Measurements from ENCODE around the gene KRTAP4-2.
"Not testable (repeated sequence)": the region's sequence is repeated elsewhere in the genome, so short reads cannot be mapped to it uniquely, and the experiment has no call there.

Gene KRTAP4-2

GRCh38 chr17:41160648-41161047 is 17.4 kb downstream of the KRTAP4-2 start, which contains the start of gene KRTAP4-4:
Gene KRTAP4-4 (minus strand): TSS chr17:41160748. CDS start chr17:41160691, 57 bp downstream.
- DNase-seq (ENCODE audit: low read depth) = no peak

- not testable (repeated sequence) for DNase-seq (ENCODE audit: low read depth)
Observed at GRCh38 chr17:41160190-41160589, 17.8 kb downstream of the KRTAP4-2 start.

- DNase-seq (ENCODE audit: low read depth) = no peak
Observed at GRCh38 chr17:41153856-41154255, 24.2 kb downstream of the KRTAP4-2 start.

GRCh38 chr17:41151525-41151924 is 26.5 kb downstream of the KRTAP4-2 start:
- DNase-seq (ENCODE audit: low read depth) = no peak

GRCh38 chr17:41150026-41150425 is 28.0 kb downstream of the KRTAP4-2 start:
- DNase-seq (ENCODE audit: low read depth) = no peak

- DNase-seq (ENCODE audit: low read depth) = no peak
Observed at GRCh38 chr17:41149652-41149985, 28.4 kb downstream of the KRTAP4-2 start, which contains the start of gene KRTAP4-5. Gene KRTAP4-5 (minus strand): TSS chr17:41149825. CDS start chr17:41149767, 58 bp downstream.

- DNase-seq (ENCODE audit: low read depth) = not testable (repeated sequence)
Observed at GRCh38 chr17:41148971-41149651, 28.9 kb downstream of the KRTAP4-2 start.

GRCh38 chr17:41147531-41148204 is 30.4 kb downstream of the KRTAP4-2 start:
- DNase-seq (ENCODE audit: low read depth) = no peak

GRCh38 chr17:41145261-41145660 is 32.8 kb downstream of the KRTAP4-2 start:
- no peak for DNase-seq (ENCODE audit: low read depth)

- no peak for DNase-seq (ENCODE audit: low read depth)
Observed at GRCh38 chr17:41144846-41145245, 33.2 kb downstream of the KRTAP4-2 start.

- DNase-seq (ENCODE audit: low read depth) = no peak
Observed at GRCh38 chr17:41141361-41141760, 36.7 kb downstream of the KRTAP4-2 start.

- no peak for DNase-seq (ENCODE audit: low read depth)
Observed at GRCh38 chr17:41140360-41141131, 37.5 kb downstream of the KRTAP4-2 start, which contains the start of gene KRTAP4-6. Gene KRTAP4-6 (minus strand): TSS chr17:41140544. CDS start chr17:41140487, 57 bp downstream.

- DNase-seq (ENCODE audit: low read depth) = not testable (repeated sequence)
Observed at GRCh38 chr17:41139865-41140264, 38.2 kb downstream of the KRTAP4-2 start.

GRCh38 chr17:41133880-41134735 is 43.9 kb downstream of the KRTAP4-2 start:
- no peak for DNase-seq (ENCODE audit: low read depth)

GRCh38 chr17:41131979-41132378 is 46.0 kb downstream of the KRTAP4-2 start:
- no peak for DNase-seq (ENCODE audit: low read depth)

Measured in stimulated activated CD8-positive, alpha-beta memory T cell treated with anti-CD3 and anti-CD28 coated beads, Interleukin-12 subunit alpha, Interleukin-12 subunit beta, amount 100 ng/mL, for 4 hours (primary cell).